ENCODE results near the gene CAMK2G.

GRCh38 chr10:73900064-73900463 lies 25.7 kb upstream of the CAMK2G start:
- TF ChIP-seq POLR2A (IDR thresholded peaks at IDR 0.05), result no peak
- no peak for TF ChIP-seq CTCF (IDR thresholded peaks at IDR 0.05)
